Measurements from ENCODE around the gene NCOR1.
"Not testable (repeated sequence)": the region's sequence is repeated elsewhere in the genome, so short reads cannot be mapped to it uniquely, and the experiment has no call there.

Gene NCOR1

DNA sequence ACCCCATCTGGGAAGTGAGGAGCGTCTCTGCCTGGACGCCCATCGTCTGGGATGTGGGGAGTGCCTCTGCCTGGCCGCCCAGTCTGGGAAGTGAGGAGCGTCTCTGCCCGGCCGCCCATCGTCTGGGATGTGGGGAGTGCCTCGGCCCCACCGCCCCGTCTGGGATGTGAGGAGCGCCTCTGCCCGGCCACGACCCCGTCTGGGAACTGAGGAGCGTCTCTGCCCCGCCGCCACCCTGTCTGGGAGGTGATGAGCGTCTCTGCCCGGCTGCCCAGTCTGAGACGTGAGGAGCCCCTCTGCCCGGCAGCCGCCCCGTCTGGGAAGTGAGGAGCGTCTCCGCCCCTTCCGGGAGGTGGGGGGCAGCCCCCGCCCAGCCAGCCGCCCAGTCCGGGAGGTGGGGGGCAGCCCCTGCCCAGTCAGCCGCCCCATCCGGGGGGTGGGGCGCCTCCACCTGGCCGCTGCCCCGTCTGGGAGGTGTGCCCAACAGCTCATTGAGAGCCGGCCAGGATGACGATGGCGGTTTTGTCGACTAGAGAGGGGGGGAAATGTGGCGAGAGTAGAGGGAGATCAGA lies 69.9 kb downstream of the NCOR1 start:
- not testable (repeated sequence) for DNase-seq (ENCODE audit: low read depth)

DNA sequence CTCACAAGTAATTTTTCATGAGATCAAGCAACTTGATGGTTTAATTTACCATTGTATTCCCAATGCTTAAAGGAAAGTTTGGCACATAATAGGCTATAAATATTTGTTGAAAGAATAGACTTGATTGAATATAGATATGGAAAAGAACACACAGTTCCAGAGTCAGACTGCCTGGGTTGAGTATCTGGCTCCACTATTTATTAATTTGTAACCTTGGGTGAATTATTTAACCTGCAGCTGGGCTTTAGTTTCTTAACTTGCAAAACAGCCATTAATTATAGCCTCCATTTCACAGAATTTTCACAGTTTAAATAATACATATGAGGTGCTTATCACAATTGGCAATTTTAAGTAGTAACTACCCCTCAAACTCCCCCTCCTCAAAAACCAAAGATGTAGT lies 73.6 kb downstream of the NCOR1 start:
- no peak for DNase-seq (ENCODE audit: low read depth)

DNA sequence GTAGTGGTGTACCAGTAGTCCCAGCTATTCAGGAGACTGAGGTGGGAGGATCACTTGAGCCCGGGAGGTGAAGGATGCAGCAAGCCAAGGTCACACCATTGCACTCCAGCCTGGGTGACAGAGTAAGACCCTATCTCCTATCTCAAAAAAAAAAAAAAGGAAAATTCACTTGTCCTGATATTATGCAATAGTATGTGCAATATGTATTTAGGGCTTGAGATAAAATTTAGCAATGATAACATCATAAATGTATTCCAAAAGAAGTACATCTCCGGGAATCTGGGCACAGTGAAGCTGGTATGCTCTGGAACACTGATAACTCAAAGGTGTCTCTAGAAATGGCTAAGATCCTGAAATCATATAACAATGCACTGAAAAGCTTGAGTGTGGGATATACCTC lies 74.5 kb downstream of the NCOR1 start:
- DNase-seq (ENCODE audit: low read depth), result no peak

DNA sequence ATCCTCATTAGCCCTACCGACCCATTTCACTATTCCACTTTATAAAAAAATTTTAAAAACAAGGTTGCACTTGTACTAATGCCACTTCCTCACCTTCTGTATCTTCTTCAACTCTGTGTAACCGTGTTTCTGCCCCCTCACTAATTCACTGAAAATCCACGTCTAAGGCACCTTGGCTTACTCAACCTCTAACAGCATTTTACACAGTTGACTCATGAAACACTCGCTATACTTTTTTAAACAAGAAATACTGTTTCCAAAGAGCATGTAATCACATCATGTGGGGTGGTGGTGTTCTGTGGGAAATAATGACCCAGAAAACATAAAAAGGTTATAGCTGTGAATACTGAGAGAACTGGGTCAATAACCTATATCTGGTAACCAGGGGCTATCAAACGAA lies 79.9 kb downstream of the NCOR1 start:
- no peak for DNase-seq (ENCODE audit: low read depth)

DNA sequence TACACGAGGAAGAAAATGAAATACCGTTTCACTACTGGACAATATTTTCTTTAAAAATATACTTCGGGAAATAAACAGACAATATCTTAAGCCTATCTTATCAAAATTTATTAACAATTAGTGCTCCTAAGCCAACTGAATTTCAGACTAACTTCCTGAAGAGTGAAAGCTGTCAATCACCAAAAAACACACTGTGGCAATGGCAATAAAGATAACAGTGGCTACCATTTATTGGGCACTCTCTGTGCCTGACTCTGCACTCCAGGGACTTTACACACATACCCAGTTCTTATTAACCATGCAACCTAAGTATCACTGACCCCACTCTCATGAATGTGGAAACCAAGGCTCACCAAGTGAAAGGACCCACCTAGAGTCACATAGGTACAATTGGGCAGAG lies 83.7 kb downstream of the NCOR1 start:
- DNase-seq (ENCODE audit: low read depth), result no peak

DNA sequence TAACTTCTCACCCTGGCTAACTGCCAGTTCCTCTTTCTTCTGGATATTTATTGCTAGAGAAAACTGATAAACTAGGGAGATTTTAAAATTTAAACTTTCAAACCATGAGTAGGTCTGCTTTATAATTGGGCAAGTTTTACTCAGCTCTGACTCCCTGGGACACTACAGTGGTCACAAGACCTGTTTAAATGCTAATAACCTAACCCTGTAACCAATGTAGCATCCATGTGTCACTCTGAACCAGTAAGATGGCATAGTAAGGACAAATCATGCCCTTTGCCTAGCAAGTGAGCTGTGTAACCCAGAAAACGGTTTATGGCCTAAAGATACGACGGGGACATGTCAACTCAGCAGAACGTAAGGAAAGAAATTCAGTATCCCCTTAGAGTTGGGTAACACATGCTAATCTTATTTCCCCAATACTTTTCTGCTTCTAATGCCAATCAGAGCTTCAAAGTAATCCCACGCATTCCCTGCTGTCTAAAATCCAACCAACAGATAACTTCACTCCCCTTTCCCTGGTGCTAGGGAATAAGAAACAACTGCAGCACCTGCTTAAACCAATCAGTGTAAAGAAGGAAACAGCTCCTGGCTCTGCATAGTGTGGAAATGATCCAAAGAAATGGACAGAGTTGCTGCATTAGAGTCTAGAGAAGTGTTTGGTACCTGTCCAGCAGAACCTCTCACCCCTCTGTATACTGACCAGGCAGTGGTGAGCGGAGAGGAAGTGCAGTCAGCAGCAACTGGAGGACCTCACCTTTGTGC lies 85.7 kb downstream of the NCOR1 start:
- no peak for DNase-seq (ENCODE audit: low read depth)

DNA sequence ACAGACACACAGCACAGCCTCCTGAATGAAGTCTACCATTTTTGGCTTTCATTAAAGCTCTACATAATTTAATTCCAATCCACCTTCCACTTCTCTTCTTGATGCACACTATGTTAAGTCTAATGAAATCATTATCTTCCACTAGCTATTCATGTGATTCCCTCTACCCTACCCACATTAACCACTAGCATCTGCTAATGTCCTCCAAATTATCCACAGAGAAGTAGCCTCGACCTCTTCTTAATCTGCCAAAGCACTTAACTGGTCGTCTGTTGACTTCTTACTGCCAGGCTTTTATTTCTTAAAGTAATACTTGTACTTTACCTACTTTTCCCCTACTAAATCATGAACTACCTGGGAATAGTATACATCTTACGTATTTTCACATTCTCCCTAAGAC lies 91.8 kb downstream of the NCOR1 start:
- no peak for DNase-seq (ENCODE audit: low read depth)

DNA sequence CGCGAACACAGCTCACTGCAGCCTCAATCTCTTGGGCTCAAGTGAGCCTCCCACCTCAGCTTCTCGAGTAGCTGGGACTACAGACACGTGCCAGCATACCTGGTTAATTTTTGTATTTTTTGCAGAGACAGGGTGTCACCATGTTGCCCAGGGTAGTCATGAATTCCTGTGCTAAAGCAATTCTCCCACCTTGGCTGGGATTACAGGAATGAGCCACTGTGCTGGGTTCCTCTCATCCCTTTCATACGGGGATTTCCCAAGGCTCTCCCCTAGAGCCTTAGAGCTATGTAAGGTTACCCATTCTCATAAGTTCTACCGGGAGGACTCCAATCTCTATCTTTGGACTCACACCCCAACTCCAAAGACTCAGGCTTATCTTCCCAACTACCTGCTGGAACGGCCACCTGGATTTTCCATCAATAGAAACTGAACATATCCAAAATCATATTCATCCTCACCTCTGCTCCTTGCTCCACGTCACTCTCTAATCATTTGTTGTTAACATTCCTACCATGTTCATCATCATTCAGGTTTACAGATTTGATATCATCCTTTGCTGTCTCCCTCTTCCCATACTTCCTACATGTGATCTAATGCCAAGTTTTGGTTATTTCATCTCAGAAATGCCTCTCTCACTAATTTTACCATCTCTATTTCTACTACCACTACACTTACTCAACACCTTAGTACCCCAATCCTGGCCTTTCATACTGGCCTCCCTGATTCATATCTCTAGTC lies 92.5 kb downstream of the NCOR1 start:
- DNase-seq (ENCODE audit: low read depth), result no peak

DNA sequence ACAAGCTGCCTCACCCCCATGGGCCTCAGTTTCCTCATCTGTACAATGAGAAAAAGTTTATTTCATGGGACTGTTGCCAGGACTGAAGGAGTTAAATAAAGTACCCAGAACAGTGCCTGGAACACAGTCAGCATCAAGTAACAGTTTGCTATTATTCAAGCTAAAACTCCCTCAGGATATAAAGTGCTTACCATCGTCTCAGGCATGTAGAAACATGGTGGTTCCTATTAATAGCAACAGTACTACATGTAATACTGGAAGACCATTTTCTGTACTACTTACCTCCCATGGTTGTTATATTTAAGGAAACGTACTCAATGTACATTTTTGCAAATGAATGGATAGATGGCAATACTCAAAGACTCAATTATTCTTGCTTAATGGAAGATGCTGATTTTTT lies 93.4 kb downstream of the NCOR1 start:
- DNase-seq (ENCODE audit: low read depth), result no peak

DNA sequence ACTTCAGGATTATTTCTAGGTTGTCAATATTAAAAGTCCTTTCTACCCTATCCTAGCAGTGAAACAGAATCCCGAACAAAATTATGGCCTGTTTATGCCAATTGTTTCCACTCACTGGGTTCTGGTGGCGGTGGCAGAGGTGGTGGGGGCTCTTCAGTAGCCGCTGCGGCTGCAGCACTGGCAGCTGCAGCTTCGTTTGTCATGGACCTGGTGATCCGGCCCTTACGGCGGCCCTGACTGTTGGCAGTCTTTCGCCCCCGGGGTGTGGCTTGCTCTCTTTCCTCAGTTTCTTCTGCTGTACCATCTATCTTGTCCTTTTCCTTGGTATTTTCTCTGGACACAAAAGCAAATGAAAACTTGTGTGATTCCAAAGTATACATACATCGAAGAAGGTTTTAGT lies 94.4 kb downstream of the NCOR1 start:
- DNase-seq (ENCODE audit: low read depth), result no peak

DNA sequence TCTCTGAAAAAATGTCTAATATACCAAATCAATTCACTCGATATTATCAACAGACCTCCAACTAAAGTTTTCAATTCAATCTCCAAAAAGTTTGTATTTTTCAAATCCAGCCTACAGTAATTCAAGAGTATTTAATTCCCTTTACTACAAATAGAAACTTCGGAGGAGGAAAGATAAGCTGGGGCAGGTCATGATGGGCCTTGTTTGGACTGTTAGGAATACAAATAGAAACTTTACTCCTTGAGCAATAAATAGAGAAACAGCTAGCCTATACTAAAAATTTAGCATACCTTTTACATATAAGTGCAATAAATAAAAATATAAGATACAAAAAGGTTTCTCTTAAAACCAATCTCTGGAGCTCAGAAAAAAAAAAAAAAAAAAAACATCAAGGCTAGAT lies 98.2 kb downstream of the NCOR1 start:
- no peak for DNase-seq (ENCODE audit: low read depth)

DNA sequence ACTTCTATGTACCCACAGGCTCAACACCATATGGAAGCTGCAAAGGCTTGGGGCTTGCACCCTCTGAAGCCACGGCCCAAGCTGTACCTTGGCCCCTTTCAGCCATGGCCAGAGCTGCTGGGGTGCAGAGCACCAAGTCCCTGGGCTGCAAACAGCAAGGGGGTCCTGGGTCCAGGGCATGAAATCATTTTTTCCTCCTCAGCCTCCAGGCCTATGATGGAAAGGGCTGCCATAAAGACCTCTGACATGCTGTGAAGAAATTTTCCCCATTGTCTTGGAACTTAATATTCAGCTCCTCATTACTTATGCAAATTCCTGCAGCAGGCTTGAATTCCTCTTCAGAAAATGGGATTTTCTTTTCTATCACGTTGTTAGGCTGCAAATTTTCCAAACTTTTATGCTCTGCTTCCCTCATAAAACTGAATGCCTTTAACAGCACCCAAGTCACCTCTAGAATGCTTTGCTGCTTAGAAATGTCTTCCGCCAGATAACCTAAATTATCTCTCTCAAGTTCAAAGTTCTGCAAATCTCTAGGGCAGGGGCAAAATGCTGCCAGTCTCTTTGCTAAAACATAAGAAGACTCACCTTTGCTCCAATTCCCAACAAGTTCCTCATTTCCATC lies 100.1 kb downstream of the NCOR1 start:
- DNase-seq (ENCODE audit: low read depth), result not testable (repeated sequence)

DNA sequence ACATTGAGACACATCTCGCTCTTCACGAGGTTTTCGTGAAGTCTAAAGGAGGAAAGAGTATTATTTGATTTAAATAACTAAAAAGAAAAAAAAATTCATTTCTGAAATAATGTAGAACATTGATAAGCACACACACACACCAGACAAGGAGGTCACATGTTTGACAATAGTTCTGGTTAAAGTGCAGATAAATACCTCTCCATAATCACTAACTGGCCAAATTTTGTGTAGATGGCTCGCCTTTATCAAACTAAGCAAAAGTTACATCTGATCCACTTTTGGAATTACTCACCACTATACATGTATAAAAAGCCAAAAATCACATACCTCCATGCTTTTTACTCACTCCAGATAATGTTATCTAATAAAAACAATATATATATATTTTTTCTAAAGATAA lies 106.5 kb downstream of the NCOR1 start:
- DNase-seq (ENCODE audit: low read depth), result no peak

DNA sequence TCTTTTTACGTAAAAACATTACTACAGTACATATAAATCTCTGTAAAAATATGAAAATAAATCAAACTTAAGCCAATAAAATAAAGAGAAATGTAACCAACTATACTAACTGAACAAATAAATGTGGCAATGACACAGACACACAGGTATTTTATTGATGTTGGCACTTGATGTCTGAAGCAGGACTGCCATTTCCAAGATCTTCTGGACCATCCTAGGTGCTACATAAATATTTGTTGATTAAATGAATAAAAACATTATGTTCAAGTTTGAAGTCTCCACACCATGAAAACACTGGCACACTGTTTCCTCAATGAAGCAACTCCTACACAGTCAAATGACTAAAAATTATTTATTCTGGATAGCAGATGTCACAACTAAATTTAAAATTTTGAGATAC lies 106.9 kb downstream of the NCOR1 start:
- no peak for DNase-seq (ENCODE audit: low read depth)

DNA sequence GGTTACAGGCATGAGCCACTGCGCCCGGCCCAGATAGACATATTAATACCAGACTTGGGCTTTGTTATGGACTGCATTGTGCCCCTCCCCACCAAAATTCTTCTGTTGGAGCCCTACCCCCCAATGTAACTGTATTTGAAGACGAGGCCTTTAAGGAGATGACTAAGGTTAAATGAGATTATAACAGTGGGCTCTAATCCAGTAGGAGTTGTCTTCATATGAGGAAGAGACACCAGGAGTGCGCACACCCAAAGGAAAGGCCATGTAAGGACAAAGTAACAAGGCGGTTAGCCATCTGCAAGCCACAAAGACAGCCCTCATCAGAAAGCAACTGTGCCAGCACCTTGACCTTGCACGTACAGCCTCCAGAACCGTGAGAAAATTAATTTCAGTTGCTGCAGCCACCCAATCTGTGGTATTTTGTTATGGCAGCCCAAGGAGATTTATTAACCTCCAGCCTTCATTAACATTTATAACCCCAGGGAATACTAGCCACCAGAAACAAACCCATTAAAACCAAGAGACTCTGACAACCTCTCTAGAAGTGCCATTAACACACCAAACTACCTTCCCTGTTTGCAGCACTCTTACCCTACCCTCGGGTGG lies 108.1 kb downstream of the NCOR1 start:
- DNase-seq (ENCODE audit: low read depth), result no peak

DNA sequence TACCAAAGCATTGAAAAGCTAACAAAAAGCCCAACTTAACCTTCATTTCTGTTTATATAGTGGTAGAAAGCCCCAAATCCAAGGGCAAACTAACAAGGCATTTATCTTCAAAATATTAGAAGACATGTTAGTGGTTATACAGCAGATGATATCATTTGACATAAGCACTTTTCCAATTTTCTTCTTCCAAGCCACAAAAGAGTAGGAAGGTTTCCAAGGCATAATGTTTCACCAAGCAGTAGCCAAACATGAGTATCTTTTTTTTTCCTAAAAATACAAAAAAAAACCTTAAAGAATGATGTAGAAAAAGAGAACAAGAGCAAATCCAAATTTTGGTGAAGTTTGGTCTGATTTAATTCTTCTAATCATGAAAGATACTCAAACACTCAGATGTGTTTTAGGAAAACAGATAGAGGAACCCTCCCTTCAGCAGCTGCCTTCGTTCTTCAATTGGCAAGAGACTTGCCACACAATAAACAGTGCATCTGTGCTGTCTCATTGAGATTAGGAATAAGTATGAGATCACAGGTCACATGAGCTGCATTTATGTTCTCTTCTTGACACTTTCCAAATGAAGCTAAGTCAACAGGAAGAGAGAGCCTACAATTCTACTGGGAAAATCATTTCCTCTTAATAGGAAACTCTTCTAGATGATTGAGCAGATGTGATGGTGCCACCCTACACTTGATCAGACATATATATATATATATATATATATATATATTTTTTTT lies 109.0 kb downstream of the NCOR1 start:
- peak; percentile 25 for DNase-seq (ENCODE audit: low read depth)

DNA sequence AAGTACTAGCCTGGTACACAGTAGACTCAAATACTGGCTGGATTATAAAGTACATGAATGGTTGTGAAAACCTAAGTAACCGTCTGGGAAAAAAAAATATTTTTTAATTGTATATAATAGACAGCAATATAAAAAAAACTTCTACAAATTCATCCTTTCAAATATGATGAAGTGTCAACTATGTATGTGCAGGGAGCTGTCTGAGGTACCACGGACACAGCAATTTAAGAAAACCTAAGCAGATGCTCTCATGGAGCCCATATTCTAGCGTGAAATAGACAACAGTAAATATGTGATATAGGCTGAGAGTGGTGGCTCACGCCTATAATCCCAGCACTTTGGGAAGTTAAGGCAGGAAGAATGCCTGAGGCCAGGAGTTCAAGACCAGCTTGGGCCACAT lies 111.1 kb downstream of the NCOR1 start:
- DNase-seq (ENCODE audit: low read depth), result no peak

DNA sequence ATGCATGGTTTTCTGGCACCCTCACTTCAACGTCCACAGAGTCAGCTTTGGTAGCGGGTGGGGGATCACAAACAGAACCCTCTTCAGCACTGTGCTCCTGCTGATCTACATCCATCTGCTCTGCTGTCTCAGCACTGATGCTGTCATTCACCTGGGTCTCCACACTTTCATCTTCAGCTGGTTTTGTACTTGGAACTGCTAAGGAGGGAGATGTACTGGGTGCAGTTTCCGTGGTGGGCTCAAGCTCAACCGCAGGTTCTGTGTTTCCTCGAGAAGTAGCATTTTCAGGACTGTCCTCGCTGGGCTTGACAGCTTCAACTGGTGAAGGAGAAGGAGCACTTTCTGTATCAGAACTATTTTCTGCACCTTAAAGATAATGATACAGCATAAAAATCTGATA lies 113.9 kb downstream of the NCOR1 start:
- no peak for DNase-seq (ENCODE audit: low read depth)

DNA sequence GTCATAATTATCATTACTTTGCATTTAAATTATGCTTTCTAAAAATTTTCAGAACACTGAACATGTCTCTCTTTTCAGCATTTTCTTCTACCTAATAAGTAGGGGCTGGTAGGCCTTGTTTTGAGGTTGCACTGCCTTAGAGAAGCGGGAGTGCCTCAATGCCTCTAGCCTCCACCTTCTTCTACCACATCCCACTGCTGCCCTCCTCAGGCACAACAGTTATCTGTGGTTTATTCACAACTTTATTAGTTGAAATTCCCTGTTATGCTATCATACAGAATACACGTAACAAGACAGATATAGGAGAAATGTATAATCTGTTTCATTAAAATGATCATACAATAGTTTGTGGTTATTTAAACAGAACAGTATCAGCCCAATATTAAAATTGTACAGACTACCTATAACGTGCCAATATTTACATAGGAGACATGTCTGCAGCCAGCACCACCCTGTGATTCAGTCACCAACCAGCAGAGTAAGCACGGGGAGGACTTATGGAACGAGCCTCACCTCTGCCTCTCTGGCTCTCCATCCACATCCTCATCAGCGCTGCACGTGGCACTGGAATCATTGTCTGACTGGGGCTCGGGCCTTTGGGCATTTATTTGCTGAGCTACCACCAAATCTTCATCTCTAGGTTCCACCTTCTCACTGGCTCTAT lies 114.5 kb downstream of the NCOR1 start:
- DNase-seq (ENCODE audit: low read depth), result no peak

DNA sequence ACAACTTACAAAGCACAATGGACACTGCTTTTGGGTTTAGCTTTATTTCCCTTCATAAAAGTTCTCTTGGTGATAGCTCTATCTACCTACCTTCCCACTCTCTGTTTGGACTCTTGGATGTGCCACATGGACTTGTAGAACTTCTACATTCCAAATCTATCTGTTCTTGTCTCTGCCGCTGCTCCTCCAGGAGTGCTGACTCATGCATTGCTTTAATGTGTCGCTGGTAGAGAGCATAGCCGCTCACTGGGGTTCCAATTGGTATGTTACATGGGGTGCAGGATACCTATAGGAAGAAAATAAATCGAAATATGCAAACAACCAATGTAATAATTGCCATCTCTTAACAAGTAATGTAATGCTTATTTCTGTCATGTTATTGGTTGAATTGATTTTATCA lies 123.6 kb downstream of the NCOR1 start:
- DNase-seq (ENCODE audit: low read depth), result no peak

DNA sequence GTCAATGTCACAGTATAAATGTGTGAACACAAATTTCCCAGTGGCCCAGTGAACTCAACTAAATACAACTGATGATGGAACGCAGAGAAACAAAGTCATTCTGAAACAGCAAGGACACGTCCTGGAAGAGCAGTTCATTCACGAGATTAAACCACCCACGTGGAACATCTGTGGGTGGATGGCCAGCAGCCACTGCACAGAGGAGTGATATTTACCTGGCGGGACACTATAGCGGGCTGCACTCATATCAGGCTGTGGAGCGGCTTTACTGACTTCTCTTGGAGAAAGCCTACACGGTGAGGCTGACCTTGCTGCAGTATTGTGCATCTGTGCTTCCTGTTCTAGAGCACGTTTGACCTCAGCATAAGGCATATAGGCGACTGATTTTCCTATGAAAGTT lies 128.4 kb downstream of the NCOR1 start:
- no peak for DNase-seq (ENCODE audit: low read depth)
